HCT116 (cell line): ENCODE results near the gene DYRK1B.

Experiments used
- CTCF ChIP-seq, 3 experiments: fragments of 200-600 bp in 1 of 3; sonication (generic) in 1 of 3; IDR thresholded peaks in 2 of 3; conservative IDR thresholded peaks in 1 of 3; 2 replicates each; pipeline ENCODE4 v1.5.1; 2012 to 2017; ENCODE audit warnings: low read depth in 2 of 3, low read length in 2 of 3, antibody characterized with exemption in 1 of 3, borderline replicate concordance in 1 of 3, control low read depth in 1 of 3, mild to moderate bottlenecking in 1 of 3, mixed read lengths in 1 of 3, mixed run types in 1 of 3, moderate library complexity in 1 of 3; ENCODE audit not compliant: insufficient read depth in 1 of 3
- TF ChIP-seq, protein P1 (sequence below): IDR thresholded peaks from 2 replicates; pipeline ENCODE4 v1.6.1; 2011; ENCODE audit warnings: mild to moderate bottlenecking, low read length, moderate library complexity; ENCODE audit not compliant: insufficient replicate concordance; ENCODE audit errors: extremely low read depth

DNA sequence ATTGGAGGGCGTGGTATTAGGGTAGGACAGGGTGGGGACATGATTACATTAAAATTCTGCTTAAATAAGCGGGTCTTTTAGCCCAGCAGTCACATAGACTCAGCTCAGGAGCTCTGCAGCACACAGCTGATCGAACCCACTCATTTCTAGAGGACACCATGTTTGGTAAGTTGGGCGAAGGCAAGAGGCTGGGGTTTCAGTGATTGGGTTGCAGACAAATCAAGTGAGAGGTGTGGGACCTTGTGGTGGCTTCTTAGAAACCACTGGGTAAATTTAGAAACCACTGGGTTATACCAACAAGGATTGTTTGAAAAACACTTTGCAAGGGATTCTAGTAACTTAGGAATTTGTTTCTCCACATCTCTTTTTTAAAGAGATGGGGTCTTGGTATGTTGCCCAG, 55.2 kb downstream of the DYRK1B start, which contains the start of gene LEUTX:
- TF ChIP-seq, protein P1, sequence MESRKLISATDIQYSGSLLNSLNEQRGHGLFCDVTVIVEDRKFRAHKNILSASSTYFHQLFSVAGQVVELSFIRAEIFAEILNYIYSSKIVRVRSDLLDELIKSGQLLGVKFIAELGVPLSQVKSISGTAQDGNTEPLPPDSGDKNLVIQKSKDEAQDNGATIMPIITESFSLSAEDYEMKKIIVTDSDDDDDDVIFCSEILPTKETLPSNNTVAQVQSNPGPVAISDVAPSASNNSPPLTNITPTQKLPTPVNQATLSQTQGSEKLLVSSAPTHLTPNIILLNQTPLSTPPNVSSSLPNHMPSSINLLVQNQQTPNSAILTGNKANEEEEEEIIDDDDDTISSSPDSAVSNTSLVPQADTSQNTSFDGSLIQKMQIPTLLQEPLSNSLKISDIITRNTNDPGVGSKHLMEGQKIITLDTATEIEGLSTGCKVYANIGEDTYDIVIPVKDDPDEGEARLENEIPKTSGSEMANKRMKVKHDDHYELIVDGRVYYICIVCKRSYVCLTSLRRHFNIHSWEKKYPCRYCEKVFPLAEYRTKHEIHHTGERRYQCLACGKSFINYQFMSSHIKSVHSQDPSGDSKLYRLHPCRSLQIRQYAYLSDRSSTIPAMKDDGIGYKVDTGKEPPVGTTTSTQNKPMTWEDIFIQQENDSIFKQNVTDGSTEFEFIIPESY: no peak
- no peak for TF ChIP-seq CTCF (IDR thresholded peaks at IDR 0.05 in 2 of 3, conservative IDR thresholded peaks at IDR 0.05 in 1 of 3; ENCODE audit: borderline replicate concordance in 1 of 3, insufficient read depth in 1 of 3, low read depth in 2 of 3, low read length in 2 of 3)
